Fibroblast of the aortic adventitia (primary cell): ENCODE data around the gene TEX53. TPM values are rescaled to one million over a fixed set of nuclear protein-coding genes. Genes with fewer than 3 reads are reported as not detected.

Experiments
- DNase-seq: peaks from one replicate; pipeline ENCODE4 v3.0.0-alpha.2; 2010; ENCODE audit warnings: low read depth
- H3K4me3 ChIP-seq: 2 replicates; pipeline ENCODE4 v1.5.1; 2011; ENCODE audit warnings: low read depth, mild to moderate bottlenecking, control low read depth, low read length, moderate library complexity
- CTCF ChIP-seq: IDR thresholded peaks from 2 replicates; pipeline ENCODE4 v1.5.1; 2011; ENCODE audit warnings: mild to moderate bottlenecking, low read length, control low read depth, inconsistent platforms; ENCODE audit not compliant: insufficient read depth
- total RNA-seq: library from RNA; depleted of rRNA; stranded (reverse); fragments of >200 nt; gene quantifications from 2 replicates; pipeline ENCODE4 v1.2.3, GENCODE V29; 2012; ENCODE audit warnings: low replicate concordance

Gene TEX53
- total RNA-seq, 1 donor: not detected

DNA sequence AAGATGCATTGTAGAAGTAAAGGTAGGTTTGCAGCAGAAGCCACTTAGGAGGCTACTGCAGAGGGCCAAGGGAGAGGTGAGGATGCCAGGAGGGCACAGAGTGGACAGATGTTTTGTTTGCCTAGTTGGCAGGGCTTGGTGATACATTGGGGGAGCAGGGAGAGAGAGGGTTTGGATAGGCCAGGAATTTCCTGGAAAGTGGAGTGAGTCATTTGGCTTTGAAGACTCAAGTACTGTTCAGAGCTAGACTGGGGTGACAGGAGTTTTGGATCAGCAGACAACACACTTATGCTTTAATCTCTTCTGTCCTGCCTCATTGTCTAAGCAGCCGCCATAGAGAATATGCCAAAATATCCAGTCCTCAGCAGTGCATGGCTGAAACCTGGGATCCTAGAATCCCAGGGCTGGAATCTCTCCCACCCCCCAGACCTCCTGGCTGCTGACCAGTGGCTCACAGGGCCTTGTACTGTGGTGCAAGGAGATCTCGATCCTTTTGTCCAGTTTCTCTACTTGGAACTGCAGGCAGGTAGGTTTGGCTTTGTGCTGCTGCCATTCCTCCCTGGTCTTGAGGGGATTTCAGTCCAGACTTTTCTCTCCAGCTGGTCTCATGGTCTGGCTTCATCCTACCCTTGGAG, 35.5 kb downstream of the TEX53 start:
- no peak for TF ChIP-seq CTCF
- no peak overlapping the region for H3K4me3 ChIP-seq
- DNase-seq: peak; percentile 96

DNA sequence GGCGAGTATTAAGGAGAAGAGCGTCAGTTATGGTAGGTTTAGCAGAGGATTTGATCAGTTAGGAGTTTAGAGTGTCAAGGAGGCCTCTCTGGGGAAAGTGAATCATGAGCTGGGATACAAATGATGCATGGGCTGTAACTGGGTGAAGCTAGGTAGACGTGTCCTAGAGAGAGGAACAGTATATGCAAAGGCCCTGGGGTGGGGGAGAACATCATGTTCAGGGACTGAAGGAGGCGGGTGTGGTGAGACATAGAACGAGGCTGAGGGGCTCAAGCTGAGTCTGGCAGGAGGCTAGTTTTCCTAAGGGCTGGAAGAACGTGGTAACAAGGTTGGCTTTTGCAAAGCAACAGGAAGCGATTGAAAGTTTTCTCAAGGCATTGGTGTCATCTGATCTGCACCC, 36.0 kb downstream of the TEX53 start:
- TF ChIP-seq CTCF: no peak
- no peak overlapping the region for H3K4me3 ChIP-seq
- DNase-seq: no peak

DNA sequence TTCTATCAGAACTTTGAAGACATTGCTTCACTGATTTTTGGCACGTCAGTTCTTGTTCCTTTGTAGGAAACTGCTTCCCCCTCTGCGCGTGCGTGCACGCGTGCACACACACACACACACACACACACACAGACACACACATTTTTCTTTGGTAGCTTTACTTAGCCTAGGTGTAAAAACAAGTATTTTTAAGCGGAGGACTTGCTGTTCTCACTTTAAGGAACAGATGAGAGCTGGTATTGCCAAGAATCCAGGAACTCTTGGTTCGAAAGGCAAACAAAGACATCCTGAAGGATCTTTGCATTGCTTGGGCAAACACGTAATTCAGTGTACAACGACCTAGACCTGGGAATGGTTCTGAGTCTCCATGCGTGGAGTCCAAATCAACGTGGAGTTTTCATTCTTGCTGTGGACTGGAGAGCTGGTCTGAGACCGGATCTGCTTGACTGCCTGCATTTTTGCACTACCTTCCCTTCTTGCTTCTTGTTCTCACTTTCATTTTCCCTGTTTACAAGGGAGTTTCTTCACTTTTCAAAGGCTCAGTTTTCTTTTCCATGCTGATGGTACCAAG, 38.3 kb downstream of the TEX53 start:
- no peak for DNase-seq
- TF ChIP-seq CTCF: no peak
- no peak overlapping the region for H3K4me3 ChIP-seq

DNA sequence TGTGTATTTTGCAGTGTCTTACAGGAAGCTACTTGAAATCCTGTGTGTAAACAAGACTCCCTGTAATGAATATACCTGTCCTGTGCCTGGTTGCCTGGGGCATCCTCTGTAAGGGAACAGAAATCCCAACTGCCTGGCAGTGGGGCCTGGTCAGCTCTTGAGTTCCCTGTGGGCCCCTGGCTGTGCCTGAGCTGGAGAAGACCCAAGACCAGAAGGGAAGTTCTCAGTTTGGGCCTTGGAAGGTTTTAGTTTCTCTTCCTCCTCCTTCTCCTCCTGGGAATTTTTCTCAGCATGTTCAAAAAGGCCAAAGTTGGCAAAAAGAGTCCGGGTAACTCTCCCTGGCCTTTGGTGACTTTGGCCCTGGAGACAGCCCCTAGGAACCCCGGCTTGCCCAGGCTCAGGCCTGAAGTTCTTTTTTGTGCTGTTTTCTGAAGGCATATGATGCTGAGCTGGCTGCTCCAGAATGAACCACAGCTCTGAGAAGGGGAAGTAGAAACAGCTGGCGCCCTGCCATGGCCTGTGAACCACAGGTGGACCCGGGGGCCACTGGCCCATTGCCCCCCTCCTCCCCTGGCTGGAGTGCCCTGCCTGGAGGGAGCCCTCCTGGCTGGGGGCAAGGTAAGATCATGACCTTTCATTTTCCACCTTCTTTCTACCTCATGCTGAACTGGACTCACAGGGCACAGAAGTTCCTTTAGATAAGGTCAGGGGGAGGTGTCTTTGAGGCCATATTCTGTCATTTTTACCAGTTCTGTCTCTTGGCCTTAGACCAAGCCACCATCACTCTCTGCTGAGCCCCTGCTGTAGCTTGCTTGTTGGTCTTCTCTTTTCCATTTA, 40.7 kb downstream of the TEX53 start:
- TF ChIP-seq CTCF: no peak
- H3K4me3 ChIP-seq: no peak overlapping the region
- DNase-seq: no peak

GRCh38 chr9:114614373-114614772, 43.2 kb downstream of the TEX53 start:
- no peak overlapping the region for H3K4me3 ChIP-seq
- DNase-seq: no peak
- no peak for TF ChIP-seq CTCF

GRCh38 chr9:114613919-114614318, 43.7 kb downstream of the TEX53 start:
- H3K4me3 ChIP-seq: no peak overlapping the region
- DNase-seq: no peak
- no peak for TF ChIP-seq CTCF
